PC-9 (cell line): ENCODE measurements around the gene PRAMEF1.

Source experiments
- CTCF ChIP-seq: fragments of 200-600 bp; sonication (generic); conservative IDR thresholded peaks from 2 replicates; pipeline ENCODE4 v1.6.1; 2017; ENCODE audit warnings: mixed run types, antibody characterized with exemption, mild to moderate bottlenecking, moderate library complexity
- EZH2 ChIP-seq: fragments of 200-600 bp; sonication (generic); IDR thresholded peaks from 2 replicates; pipeline ENCODE4 v1.8.0; 2017; ENCODE audit warnings: antibody characterized with exemption, low read depth

GRCh38 chr1:12756273-12756672 is 34.9 kb upstream of the PRAMEF1 start:
- TF ChIP-seq CTCF (no peak), EZH2 (no peak)
